ENCODE results near the gene PTAR1.

The PTAR1 gene

DNA sequence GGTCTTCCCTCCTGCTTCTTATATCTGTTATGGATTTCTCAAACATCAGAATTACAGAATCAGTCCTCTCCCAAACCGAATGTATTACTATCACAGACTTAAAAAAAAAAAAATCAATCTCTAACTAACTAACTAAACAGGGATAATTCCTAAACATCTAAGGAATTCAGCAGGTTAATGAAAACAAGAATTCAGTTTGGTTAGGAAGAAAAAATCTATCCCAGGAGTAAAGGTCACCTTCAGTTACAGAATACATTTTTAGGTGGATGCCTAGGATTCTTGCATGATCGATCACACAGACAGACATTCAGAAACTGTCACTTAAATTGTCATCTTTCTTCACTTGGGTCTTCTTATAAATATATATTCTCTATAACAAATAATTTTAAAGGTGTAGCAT lies 11.5 kb downstream of the PTAR1 start:
- no peak for DNase-seq

GRCh38 chr9:69746859-69747560 lies 12.8 kb downstream of the PTAR1 start:
- DNase-seq = no peak

DNA sequence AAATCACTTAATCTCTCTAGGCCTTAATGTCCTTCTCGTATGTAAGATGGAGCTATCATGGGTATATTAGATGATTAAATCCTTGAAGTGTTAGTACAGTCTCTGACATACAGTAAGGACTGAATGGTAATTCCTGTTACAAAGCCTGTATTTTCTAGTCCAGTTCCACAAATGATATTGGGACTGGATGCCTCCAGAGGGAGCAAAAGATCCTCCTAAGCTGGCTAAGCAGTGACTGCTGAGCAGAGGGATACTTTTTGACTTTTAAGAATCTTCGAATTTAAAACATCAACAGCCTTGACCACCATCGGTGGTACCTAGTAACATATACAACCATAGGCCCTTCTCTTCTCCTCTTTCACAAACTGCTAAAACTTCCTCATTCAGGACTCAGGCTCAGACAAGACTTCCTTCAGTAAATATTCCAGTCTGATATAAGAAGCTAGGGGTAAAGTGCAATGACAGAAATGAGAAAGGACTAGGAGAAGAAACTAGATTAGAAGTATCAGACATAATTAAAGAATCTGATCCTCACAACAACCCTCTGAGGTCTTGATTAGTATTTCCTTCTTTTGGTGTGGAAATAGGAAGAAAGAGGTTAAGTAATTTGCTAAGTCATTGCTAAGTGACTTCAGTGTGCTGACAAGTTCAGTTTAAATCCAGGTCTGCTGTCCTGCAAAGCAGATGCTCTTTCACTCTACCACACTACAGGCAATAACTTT lies 13.9 kb downstream of the PTAR1 start:
- no peak for DNase-seq

- no peak for DNase-seq
Measured at GRCh38 chr9:69744688-69745380, 15.0 kb downstream of the PTAR1 start.

- no peak for DNase-seq
Measured at GRCh38 chr9:69743930-69744329, 15.9 kb downstream of the PTAR1 start.

DNA sequence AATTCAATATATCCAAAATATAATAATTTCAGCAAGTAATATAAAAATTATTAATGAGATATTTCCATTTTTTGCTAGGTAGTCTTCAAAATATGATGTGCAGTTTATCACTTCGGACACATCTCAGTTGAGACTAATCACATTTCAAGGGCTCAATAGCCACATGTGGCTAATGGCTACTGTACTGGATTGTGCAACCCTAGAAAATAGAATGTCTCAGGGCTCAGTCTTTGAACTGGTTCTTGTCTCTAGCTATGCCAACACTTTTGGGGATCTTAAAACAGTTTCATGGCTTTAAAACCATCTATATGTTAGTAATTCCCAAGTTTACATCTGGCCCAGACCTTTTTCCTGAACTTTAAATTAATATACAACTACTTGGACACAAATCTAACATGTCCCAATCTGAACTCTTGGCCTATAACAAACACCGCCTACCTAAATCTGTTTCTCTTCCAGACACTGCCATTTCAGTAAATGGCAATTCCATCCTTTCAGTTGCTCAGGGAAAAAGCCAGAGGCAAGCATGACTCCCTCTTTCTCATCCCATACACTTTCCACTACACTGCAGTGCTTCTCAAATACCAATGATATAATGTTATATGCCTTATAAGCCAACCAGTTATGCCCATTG lies 18.8 kb downstream of the PTAR1 start:
- DNase-seq = no peak

- no peak for DNase-seq
Measured at GRCh38 chr9:69731348-69731747, 28.5 kb downstream of the PTAR1 start.

DNA sequence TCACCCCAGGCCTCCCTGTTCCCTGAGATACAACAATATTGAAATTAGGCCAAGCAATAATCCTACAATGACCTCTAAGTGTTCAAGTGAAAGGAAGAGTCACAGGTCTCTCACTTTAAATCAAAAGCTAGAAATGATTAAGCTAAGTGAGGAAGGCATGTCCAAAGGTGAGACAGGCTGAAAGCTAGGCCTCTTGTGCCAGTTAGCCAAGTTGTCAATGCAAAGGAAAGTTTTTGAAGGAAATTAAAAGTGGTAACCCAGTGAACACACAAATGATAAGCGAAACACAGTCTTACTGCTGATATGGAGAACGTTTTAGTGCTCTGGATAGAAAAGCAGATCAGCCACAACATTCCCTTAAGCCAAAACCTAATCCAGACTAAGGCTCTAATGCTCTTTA lies 39.8 kb downstream of the PTAR1 start:
- DNase-seq = no peak

- no peak for DNase-seq
Measured at GRCh38 chr9:69719367-69719766, 40.4 kb downstream of the PTAR1 start.

DNA sequence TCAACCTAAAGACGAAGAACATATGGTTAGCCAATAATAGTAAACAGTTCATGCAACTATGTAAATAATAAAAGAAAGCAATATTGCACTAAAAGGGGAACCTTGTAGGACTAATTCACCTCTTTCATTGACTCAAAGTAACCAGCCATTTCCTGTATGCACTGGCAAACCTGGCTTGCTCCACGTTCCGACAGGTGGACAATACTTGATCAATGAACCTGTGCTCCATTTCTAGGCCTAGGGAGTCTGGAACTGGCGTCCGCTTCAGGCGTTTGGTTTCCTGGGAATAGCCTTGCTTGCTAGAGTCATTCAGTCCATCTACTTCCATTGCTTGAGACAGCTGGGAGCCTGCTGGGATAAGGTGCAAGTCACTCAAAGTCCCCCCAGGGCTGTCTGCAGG lies 41.6 kb downstream of the PTAR1 start:
- no peak for DNase-seq

DNA sequence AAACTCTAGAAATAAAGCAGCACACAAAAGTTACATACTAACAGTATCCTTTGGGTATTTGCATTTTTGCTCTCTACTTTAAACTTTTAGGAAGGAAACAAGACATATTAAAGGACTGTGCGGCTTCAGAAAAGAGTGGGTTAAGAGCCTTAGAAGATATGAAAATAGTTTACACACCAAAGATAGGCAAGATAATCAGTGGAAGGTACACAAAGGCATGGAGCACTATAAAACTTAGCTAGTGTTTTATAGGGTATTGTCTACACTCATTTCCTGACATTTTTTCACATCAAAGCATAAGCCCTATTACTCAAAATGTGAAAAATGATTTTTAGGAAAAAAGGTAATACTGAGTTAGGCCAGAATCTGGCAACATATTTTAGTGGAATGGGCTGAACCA lies 44.0 kb downstream of the PTAR1 start:
- no peak for DNase-seq

DNA sequence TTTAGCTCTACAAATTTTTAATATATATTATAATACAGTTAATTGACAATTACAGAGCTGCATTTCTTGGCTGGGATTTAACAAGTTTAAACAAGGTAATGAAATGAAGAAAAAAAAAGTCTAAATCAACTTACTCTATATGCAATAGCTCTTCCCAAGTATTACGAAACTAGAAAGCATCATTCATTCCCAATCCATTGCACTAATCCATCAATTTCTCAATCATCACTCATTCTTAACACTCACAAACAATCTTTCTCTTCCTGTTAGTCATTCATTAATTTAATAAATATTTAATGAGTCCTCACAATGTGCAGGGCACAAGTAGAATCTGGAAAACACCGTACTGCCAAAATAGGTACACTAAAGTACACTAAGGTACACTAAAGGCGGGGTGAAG lies 44.7 kb downstream of the PTAR1 start:
- DNase-seq = no peak

- no peak for DNase-seq
Measured at GRCh38 chr9:69697475-69697874, 62.3 kb downstream of the PTAR1 start.

GRCh38 chr9:69696802-69697201 lies 63.0 kb downstream of the PTAR1 start:
- DNase-seq = no peak

- DNase-seq = no peak
Measured at GRCh38 chr9:69689991-69690538, 69.7 kb downstream of the PTAR1 start.

DNA sequence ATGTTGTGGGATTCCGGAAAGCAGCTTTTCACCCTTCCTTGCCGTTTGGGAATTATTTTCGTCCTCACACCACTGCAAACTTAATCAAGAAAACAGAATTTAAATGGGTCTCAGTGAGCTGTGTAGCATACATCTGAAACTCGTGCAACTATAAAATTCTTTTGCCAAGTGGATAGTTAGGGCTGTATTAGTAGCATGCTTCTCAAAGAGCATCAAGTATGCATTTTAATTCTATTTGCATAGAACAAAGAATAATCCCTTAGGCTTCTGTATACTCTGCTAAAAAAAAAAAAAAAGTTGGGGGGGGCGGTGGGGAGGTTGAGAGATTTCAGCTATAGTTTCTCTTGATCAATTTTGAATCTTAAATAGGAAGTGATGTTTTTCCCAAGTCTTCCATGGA lies 75.9 kb downstream of the PTAR1 start:
- DNase-seq = no peak

DNA sequence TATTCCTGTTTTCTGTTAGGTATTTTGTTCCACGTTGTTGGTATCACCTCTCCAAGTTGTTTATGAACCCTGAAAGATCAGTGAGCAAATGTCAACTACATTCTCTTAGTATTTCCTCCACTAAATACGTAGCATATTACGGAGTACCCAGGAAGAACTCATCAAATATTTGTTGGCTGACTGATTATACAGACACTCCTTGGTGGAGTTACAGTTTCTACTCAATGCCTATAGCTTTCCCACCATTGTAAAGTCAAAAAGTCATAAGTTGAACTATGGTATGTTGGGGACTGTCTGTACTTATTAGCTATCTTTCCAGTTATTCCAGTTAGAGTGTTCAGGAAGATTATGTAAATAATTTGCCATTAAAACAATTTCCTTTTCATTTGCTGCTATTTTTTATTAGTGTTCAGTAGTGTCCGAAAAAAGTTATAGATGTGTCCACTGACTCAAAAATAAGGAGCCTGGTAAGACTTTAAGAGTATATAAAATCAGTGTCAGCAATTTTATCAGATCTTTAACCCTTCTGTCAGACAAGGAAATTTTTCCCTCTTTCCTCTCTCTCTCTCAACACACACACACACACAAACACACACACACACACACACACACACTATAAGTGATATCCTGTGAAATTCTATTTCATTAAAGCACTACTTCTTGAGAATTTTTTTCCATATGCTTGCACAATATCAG lies 80.8 kb downstream of the PTAR1 start:
- no peak for DNase-seq

DNA sequence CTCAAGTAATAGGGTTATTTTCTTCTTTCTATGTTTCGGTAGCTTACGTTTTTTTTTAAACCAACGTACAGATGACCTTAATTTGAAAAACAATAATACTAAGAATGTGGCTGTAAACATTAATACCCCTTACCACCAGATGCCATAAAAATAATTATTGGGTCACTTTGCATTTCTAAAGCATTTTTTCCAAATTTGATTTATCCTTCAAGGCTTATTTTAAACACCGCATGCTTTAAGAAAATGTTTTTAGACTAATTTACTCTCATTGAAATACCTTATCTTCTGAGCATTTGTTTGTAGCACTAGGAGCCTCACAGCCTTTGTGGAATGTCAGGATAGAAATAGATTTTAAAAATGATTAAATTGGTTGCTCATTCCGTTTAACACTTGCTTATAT lies 81.9 kb downstream of the PTAR1 start:
- no peak for DNase-seq

GRCh38 chr9:69675563-69675962 lies 84.2 kb downstream of the PTAR1 start:
- DNase-seq = no peak

DNA sequence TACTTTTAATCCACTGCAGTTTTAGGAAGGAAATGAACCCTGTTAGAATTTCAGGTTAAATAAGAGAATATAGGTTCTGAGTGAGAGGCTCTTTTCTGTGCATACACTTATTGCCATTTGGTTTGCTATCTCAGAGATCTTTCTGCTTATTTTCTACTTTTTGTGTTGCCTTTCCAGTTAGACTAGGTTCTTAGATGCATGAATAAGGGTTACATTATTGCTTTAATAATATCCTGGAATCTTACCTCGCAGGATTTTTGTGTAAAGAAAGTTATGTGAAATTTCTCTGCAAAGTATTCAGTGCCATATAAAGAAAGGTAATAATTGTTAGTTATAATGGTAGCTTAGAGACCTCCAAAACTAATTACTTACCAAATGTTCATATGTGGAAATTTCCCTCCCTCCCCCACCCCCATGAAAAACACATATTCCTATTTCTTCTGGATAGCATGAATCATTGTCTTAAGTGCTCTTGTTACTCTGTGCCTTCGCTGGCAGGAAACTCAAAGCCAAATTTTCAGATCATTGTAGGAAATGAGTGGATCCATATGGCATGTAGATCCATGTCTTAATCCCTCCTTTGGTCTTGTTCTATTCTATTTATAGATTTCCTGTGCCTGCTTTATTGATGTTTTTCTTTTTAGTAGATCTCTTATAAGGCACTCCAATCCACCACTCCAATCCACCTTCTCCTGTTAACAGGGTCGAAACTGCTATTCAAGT lies 84.9 kb downstream of the PTAR1 start:
- no peak for DNase-seq

- DNase-seq = no peak
Measured at GRCh38 chr9:69674112-69674685, 85.6 kb downstream of the PTAR1 start.

- no peak for DNase-seq
Measured at GRCh38 chr9:69673311-69673640, 86.5 kb downstream of the PTAR1 start.
